GOT3 (cell line): ENCODE results near the gene SEC61A1.

Experiments used
- DNase-seq: peaks from one replicate; lab custom pipeline; 2025; ENCODE audit warnings: mixed read lengths; lab: John Stamatoyannopoulos, UW

Gene SEC61A1

GRCh38 chr3:128051837-128052594 lies at the start of gene SEC61A1:
SEC61A1 (plus strand) TSS chr3:128052437; CDS start chr3:128052553, 116 bp downstream.
- peak; percentile 94 for DNase-seq

- DNase-seq = no peak
These were observed 47.6 kb upstream of the SEC61A1 start for GRCh38 chr3:128004661-128005060.

- DNase-seq = no peak
These were observed 45.9 kb upstream of the SEC61A1 start for GRCh38 chr3:128006061-128007032.

GRCh38 chr3:128007033-128007424 lies 45.2 kb upstream of the SEC61A1 start:
- no peak for DNase-seq

- no peak for DNase-seq
These were observed 42.0 kb upstream of the SEC61A1 start for GRCh38 chr3:128009952-128010846.

GRCh38 chr3:128011140-128011539 lies 41.1 kb upstream of the SEC61A1 start:
- no peak for DNase-seq

GRCh38 chr3:128012050-128012449 lies 40.2 kb upstream of the SEC61A1 start:
- DNase-seq = no peak

- DNase-seq = no peak
These were observed 37.7 kb upstream of the SEC61A1 start for GRCh38 chr3:128014548-128014947.

GRCh38 chr3:128016502-128016901 lies 35.7 kb upstream of the SEC61A1 start:
- DNase-seq = no peak

GRCh38 chr3:128021768-128022372 lies 30.4 kb upstream of the SEC61A1 start:
- DNase-seq = no peak

GRCh38 chr3:128033102-128033501 lies 19.1 kb upstream of the SEC61A1 start:
- DNase-seq = no peak

GRCh38 chr3:128036119-128036518 lies 16.1 kb upstream of the SEC61A1 start:
- DNase-seq = no peak

GRCh38 chr3:128040041-128040440 lies 12.2 kb upstream of the SEC61A1 start:
- no peak for DNase-seq

- DNase-seq = no peak
These were observed 11.6 kb upstream of the SEC61A1 start for GRCh38 chr3:128040660-128041059.

- DNase-seq = no peak
These were observed 10.9 kb upstream of the SEC61A1 start for GRCh38 chr3:128041344-128041743.

- DNase-seq = no peak
These were observed 1.6 kb upstream of the SEC61A1 start for GRCh38 chr3:128050597-128050996.

GRCh38 chr3:128051459-128051836 lies 789 bp upstream of the SEC61A1 start:
- DNase-seq = no peak

GRCh38 chr3:128052595-128053351 lies 536 bp downstream of the SEC61A1 start:
- no peak for DNase-seq

- no peak for DNase-seq
These were observed 1.4 kb downstream of the SEC61A1 start for GRCh38 chr3:128053614-128054013.

- DNase-seq = no peak
These were observed 2.1 kb downstream of the SEC61A1 start for GRCh38 chr3:128054367-128054766.

GRCh38 chr3:128056258-128056657 lies 4.0 kb downstream of the SEC61A1 start:
- no peak for DNase-seq
